GM23338 (cell line): ENCODE data around the gene SAMD4A.

Source experiments
- EZH2 ChIP-seq: fragments of 200-600 bp; sonication (generic); IDR thresholded peaks from one replicate; pipeline ENCODE4 v1.8.0; 2017; ENCODE audit warnings: antibody characterized with exemption, mild to moderate bottlenecking, low read depth; ENCODE audit not compliant: unreplicated experiment
- POLR2AphosphoS5 ChIP-seq: IDR thresholded peaks from 2 replicates; pipeline ENCODE4 v1.6.1; 2016; ENCODE audit warnings: antibody characterized with exemption, low read depth
- TF ChIP-seq, protein P1 (sequence below), 2 experiments: fragments of 200-600 bp in 1 of 2; sonication (generic) in 1 of 2; conservative IDR thresholded peaks; 2 replicates each; pipeline versions ENCODE4 v1.5.1 to v1.6.1; 2016 to 2017; ENCODE audit warnings: antibody characterized with exemption in 2 of 2, low read depth in 2 of 2, mild to moderate bottlenecking in 2 of 2, moderate library complexity in 1 of 2

DNA sequence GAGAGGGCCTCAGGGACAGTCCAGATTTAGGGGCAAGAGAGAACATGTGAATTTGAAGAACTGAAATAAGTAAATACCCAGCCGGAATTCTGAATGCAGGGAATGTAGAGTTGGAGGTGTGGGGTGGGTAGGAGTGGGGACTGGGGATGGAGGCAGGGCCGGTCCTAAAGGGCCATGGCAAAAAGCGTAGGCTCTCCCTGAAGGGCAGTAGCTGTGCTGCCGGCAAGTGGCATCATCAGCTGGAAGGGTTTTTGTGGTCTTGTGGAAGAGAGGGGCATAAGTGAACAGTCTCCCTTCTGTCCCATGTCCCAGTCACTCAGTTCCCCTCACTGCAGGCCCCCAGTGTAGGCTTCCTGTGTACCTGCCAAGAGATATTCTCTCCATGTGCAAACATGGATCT, 231.1 kb downstream of the SAMD4A start:
- TF ChIP-seq, protein P1, sequence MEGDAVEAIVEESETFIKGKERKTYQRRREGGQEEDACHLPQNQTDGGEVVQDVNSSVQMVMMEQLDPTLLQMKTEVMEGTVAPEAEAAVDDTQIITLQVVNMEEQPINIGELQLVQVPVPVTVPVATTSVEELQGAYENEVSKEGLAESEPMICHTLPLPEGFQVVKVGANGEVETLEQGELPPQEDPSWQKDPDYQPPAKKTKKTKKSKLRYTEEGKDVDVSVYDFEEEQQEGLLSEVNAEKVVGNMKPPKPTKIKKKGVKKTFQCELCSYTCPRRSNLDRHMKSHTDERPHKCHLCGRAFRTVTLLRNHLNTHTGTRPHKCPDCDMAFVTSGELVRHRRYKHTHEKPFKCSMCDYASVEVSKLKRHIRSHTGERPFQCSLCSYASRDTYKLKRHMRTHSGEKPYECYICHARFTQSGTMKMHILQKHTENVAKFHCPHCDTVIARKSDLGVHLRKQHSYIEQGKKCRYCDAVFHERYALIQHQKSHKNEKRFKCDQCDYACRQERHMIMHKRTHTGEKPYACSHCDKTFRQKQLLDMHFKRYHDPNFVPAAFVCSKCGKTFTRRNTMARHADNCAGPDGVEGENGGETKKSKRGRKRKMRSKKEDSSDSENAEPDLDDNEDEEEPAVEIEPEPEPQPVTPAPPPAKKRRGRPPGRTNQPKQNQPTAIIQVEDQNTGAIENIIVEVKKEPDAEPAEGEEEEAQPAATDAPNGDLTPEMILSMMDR (conservative IDR thresholded peaks at IDR 0.05; ENCODE audit: low read depth in 2 of 2) = no peak
- TF ChIP-seq POLR2AphosphoS5 (no peak), EZH2 (no peak)
